Hepatocyte (in vitro differentiated cells): ENCODE data around the gene FRY. TPM values are rescaled to one million over a fixed set of nuclear protein-coding genes. Genes with fewer than 3 reads are reported as not detected.

Experiments
- DNase-seq: peaks from one replicate; pipeline ENCODE4 v3.0.0-alpha.2; 2016; ENCODE audit warnings: low spot score
- H2AFZ ChIP-seq: fragments of 200-600 bp; sonication (generic); 2 replicates; pipeline ENCODE4 v1.6.0; 2016; ENCODE audit warnings: antibody characterized with exemption, mild to moderate bottlenecking
- H3K27ac ChIP-seq: fragments of 200-600 bp; sonication (generic); 2 replicates; pipeline ENCODE4 v1.5.1; 2016; ENCODE audit warnings: mild to moderate bottlenecking
- H3K27me3 ChIP-seq: fragments of 200-600 bp; sonication (generic); 2 replicates; pipeline ENCODE4 v1.6.1; 2016
- H3K36me3 ChIP-seq: fragments of 200-600 bp; sonication (generic); replicated peaks from 2 replicates; pipeline ENCODE4 v1.5.1; 2016; ENCODE audit warnings: low read depth; ENCODE audit not compliant: insufficient read depth
- H3K4me1 ChIP-seq: fragments of 200-600 bp; sonication (generic); 2 replicates; pipeline ENCODE4 v1.5.1; 2016; ENCODE audit warnings: mild to moderate bottlenecking, moderate library complexity; ENCODE audit not compliant: insufficient read depth
- H3K4me2 ChIP-seq: fragments of 200-600 bp; sonication (generic); 2 replicates; pipeline ENCODE4 v1.6.0; 2016
- H3K4me3 ChIP-seq: fragments of 200-600 bp; sonication (generic); 2 replicates; pipeline ENCODE4 v1.5.1; 2016; ENCODE audit warnings: mild to moderate bottlenecking
- H3K79me2 ChIP-seq: fragments of 200-600 bp; sonication (generic); 2 replicates; pipeline ENCODE4 v1.6.0; 2017; ENCODE audit warnings: mild to moderate bottlenecking
- H3K9me2 ChIP-seq: fragments of 200-600 bp; sonication (generic); replicated peaks from 2 replicates; pipeline ENCODE4 v1.6.0; 2017; ENCODE audit warnings: mild to moderate bottlenecking; ENCODE audit not compliant: insufficient read depth
- H3K9me3 ChIP-seq: fragments of 200-600 bp; sonication (generic); 2 replicates; pipeline ENCODE4 v1.5.1; 2016; ENCODE audit warnings: low read depth, mild to moderate bottlenecking
- H4K20me1 ChIP-seq: fragments of 200-600 bp; sonication (generic); 2 replicates; pipeline ENCODE4 v1.6.0; 2016; ENCODE audit warnings: mild to moderate bottlenecking; ENCODE audit not compliant: insufficient read depth, poor library complexity, severe bottlenecking
- CTCF ChIP-seq: fragments of 200-600 bp; sonication (generic); IDR thresholded peaks from 2 replicates; pipeline ENCODE4 v1.5.1; 2016; ENCODE audit warnings: antibody characterized with exemption, mild to moderate bottlenecking; ENCODE audit not compliant: poor library complexity
- EZH2 ChIP-seq: fragments of 200-600 bp; sonication (generic); IDR thresholded peaks from 2 replicates; pipeline ENCODE4 v1.6.1; 2016; ENCODE audit warnings: antibody characterized with exemption, mild to moderate bottlenecking, borderline replicate concordance
- EZH2phosphoT487 ChIP-seq: fragments of 200-600 bp; sonication (generic); IDR thresholded peaks from one replicate; pipeline ENCODE4 v1.6.1; 2018; ENCODE audit warnings: antibody characterized with exemption, mild to moderate bottlenecking, low read depth, moderate library complexity; ENCODE audit not compliant: unreplicated experiment, severe bottlenecking
- WGBS: methylation state at CpG from one replicate; pipeline ENCODE4 v1.1.6; 2016; ENCODE audit warnings: low lambda C conversion rate; ENCODE audit errors: missing lambda C conversion rate; 5-methylcytosine and 5-hydroxymethylcytosine counted together
- polyA plus RNA-seq: library from polyadenylated mRNA; unstranded; fragments of >200 nt; fragmentation: Nextera tagmentation; extraction: Ambion mirVana; gene quantifications from 2 replicates; pipeline ENCODE4 v1.2.1, GENCODE V29; 2016
- total RNA-seq: library from RNA; depleted of rRNA; stranded (reverse); fragments of >200 nt; gene quantifications from 2 replicates; pipeline ENCODE4 v1.2.3, GENCODE V29; 2014

Gene FRY
- total and polyA plus RNA-seq, 2 experiments from 2014 or later: 2.4 to 3.7 TPM

DNA sequence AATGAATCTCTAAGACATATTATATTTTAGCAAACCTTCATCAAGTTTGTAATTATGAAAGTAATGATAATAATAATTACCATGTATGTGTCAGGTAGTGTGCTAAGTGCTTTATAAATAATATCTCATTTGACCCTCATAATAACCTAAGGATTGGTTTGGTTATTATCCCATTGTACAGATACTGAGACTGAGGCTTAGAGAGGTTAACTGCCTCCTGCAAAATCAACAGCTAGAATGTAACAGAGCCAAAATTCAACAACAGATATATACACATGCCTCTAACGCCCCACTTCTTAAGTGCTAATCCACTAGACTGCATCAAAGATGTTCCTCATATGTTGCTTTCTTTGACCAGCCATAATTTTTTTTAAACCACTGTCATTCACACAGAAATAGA, 142.8 kb downstream of the FRY start:
- 100% methylated on average over 1 of the region's 1 CpG for WGBS
- DNase-seq: no peak
- Histone ChIP-seq H3K9me2 (no peaks in the 10 kb centered on the region), H4K20me1 (no peaks in the 10 kb centered on the region), H3K9me3 (no peaks in the 10 kb centered on the region), H3K79me2 (no peaks in the 10 kb centered on the region), H3K4me1 (no peaks in the 10 kb centered on the region), H2AFZ (no peak overlapping the region), H3K4me3 (no peak overlapping the region), H3K4me2 (no peak overlapping the region), H3K27ac (no peak overlapping the region), H3K27me3 (no peaks in the 10 kb centered on the region), H3K36me3 (no peaks in the 10 kb centered on the region)
- no peak for TF ChIP-seq EZH2phosphoT487
- no peak for TF ChIP-seq EZH2
- no peak for TF ChIP-seq CTCF

- no peak overlapping the region for H2AFZ ChIP-seq
- TF ChIP-seq CTCF: no peak
- no peak for TF ChIP-seq EZH2phosphoT487
- TF ChIP-seq EZH2: no peak
- H3K9me2 ChIP-seq: no peaks in the 10 kb centered on the region
- no peak overlapping the region for H3K4me3 ChIP-seq
- no peaks in the 10 kb centered on the region for H3K79me2 ChIP-seq
- no peak overlapping the region for H3K27ac ChIP-seq
- no peaks in the 10 kb centered on the region for H3K36me3 ChIP-seq
- WGBS: 40% methylated on average over 6 of the region's 6 CpGs
- H3K27me3 ChIP-seq: no peaks in the 10 kb centered on the region
- DNase-seq: no peak
- H3K9me3 ChIP-seq: no peaks in the 10 kb centered on the region
- no peaks in the 10 kb centered on the region for H4K20me1 ChIP-seq
- no peaks in the 10 kb centered on the region for H3K4me1 ChIP-seq
- H3K4me2 ChIP-seq: no peak overlapping the region
Observed at GRCh38 chr13:32175307-32175706, 143.7 kb downstream of the FRY start.

DNA sequence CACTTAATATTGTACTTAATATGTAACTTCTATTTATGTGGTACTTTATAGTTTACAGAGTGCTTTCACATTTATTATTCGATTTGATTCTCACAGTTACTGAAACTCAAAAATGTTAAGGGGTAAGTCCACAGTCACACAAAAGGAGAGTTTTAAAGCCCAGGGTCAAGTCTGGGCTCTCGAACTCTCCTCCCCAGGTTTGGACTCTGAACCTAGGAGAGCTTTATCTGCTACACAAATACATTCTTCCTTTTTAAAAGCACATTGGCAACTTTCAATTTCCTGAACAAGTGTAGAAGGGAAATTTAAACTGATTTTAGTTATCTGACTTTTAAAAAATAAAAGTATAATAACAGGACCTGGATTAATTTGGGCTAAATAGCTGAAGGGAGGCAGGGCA, 144.4 kb downstream of the FRY start:
- no peaks in the 10 kb centered on the region for H3K27me3 ChIP-seq
- no peak overlapping the region for H3K27ac ChIP-seq
- H4K20me1 ChIP-seq: no peaks in the 10 kb centered on the region
- no peaks in the 10 kb centered on the region for H3K9me3 ChIP-seq
- TF ChIP-seq EZH2 (no peak), EZH2phosphoT487 (no peak), CTCF (no peak)
- H3K4me2 ChIP-seq: no peak overlapping the region
- whole genome bisulfite sequencing: 74% methylated on average over 2 of the region's 2 CpGs
- no peaks in the 10 kb centered on the region for H3K4me1 ChIP-seq
- no peaks in the 10 kb centered on the region for H3K36me3 ChIP-seq
- H3K4me3 ChIP-seq: no peak overlapping the region
- DNase-seq: no peak
- no peaks in the 10 kb centered on the region for H3K79me2 ChIP-seq
- H3K9me2 ChIP-seq: no peaks in the 10 kb centered on the region
- no peak overlapping the region for H2AFZ ChIP-seq

DNA sequence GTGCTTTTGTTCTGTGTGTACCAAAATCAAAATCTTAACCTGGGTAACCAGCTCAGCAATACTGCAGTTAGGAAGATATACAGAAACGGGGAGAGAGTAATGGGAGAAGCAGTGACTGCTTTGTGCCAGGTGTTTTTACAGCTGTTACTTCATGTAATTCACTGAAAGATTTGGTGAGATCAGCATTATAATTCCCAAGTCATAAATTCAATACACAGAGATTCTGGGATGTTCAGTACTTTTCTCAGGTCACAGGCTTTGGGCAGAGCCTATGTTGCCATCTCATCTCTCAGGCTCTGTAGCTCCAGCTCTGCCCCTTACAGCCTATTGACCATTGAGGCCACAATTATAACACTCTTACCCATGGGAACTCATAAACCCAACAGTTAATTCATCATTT, 145.1 kb downstream of the FRY start:
- Histone ChIP-seq H3K4me2 (no peak overlapping the region), H3K79me2 (no peaks in the 10 kb centered on the region), H3K9me2 (no peaks in the 10 kb centered on the region), H3K4me3 (no peak overlapping the region), H3K27ac (no peak overlapping the region), H3K36me3 (no peaks in the 10 kb centered on the region), H3K9me3 (no peaks in the 10 kb centered on the region), H3K27me3 (no peaks in the 10 kb centered on the region), H2AFZ (no peak overlapping the region), H4K20me1 (no peaks in the 10 kb centered on the region), H3K4me1 (no peaks in the 10 kb centered on the region)
- TF ChIP-seq EZH2phosphoT487 (no peak), CTCF (no peak), EZH2 (no peak)
- DNase-seq: no peak
- WGBS: 87% methylated on average over 1 of the region's 1 CpG
